ENCODE measurements around the gene ADGRG3.

DNA sequence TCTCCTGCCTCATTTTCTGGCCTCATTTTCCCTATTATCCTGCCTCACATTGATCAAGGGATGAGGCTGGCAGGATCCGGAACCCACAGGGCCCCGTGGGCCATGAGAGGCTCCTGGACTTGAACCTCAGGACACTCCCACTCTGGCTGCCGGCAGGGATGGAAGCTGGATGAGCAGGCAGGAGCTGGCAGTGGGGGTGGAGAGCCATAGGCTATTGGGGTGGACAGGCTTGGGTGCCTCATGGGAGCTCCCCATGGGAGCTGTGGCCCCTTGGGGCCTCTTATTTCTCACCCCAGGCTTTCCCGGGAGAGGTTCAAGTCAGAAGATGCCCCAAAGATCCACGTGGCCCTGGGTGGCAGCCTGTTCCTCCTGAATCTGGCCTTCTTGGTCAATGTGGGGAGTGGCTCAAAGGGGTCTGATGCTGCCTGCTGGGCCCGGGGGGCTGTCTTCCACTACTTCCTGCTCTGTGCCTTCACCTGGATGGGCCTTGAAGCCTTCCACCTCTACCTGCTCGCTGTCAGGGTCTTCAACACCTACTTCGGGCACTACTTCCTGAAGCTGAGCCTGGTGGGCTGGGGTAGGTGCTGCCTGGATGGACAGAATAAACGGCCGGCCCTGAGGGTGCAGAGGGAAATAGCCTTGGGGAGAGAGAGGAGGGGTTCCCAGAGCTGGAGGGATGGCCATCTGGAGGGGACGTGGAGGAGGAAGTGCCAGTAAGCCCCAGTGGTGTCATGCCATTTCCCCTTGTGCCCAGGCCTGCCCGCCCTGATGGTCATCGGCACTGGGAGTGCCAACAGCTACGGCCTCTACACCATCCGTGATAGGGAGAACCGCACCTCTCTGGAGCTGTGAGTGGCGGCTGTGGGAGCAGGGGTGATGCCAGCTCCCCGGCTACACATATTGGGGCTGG, 15.8 kb downstream of the ADGRG3 start:
- no peak for TF ChIP-seq EZH2 (IDR thresholded peaks at IDR 0.05; ENCODE audit: insufficient read depth, low read length)
- TF ChIP-seq, protein P1, sequence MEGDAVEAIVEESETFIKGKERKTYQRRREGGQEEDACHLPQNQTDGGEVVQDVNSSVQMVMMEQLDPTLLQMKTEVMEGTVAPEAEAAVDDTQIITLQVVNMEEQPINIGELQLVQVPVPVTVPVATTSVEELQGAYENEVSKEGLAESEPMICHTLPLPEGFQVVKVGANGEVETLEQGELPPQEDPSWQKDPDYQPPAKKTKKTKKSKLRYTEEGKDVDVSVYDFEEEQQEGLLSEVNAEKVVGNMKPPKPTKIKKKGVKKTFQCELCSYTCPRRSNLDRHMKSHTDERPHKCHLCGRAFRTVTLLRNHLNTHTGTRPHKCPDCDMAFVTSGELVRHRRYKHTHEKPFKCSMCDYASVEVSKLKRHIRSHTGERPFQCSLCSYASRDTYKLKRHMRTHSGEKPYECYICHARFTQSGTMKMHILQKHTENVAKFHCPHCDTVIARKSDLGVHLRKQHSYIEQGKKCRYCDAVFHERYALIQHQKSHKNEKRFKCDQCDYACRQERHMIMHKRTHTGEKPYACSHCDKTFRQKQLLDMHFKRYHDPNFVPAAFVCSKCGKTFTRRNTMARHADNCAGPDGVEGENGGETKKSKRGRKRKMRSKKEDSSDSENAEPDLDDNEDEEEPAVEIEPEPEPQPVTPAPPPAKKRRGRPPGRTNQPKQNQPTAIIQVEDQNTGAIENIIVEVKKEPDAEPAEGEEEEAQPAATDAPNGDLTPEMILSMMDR (IDR thresholded peaks at IDR 0.05; ENCODE audit: insufficient read depth, low read depth, low read length): no peak
